GM18505 (cell line): ENCODE measurements around the gene GJD4.

Source experiments
- ATAC-seq: cut with Tn5 transposase; IDR thresholded peaks from one replicate; pipeline ENCODE4 v1.9.1; 2021; ENCODE audit not compliant: unreplicated experiment
- POLR2A ChIP-seq: IDR thresholded peaks from 4 replicates; pipeline ENCODE4 v1.6.1; 2011; ENCODE audit warnings: borderline replicate concordance; ENCODE audit not compliant: insufficient read depth, insufficient read length; ENCODE audit errors: extremely low read depth

GJD4 gene

DNA sequence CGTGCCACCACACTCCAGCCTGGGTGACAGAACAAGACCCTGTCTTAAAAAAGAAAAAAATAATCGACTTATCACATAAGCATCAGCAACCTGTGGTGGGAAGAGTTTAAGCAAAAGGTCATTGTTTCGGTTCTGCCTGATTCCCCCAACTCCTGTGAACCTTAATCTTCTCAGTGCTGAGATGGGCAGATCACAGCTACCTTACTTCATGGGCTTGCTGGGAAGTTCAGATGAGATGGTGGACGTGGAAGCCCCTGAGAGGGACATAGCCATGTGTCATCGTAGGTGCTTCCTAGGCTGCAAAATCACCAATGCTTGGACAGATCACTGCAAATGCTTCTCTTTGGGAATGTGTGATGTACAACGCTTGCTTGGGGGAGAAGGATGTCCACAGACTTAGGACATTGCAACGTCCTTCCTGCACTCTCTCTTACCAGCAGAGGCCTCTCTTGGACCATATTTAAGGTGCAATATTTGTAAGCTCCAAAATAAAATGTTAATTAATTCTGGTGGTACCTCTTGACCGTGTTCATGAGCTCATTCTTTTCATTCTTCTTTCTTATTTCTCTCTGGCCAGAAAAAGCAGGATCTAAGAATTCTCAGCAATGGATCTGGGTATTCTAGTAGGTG is 8.6 kb downstream of the GJD4 start:
- no peak for TF ChIP-seq POLR2A
- no peak for ATAC-seq

GRCh38 chr10:35614312-35614711 is 9.2 kb downstream of the GJD4 start:
- ATAC-seq = no peak
- no peak for TF ChIP-seq POLR2A

DNA sequence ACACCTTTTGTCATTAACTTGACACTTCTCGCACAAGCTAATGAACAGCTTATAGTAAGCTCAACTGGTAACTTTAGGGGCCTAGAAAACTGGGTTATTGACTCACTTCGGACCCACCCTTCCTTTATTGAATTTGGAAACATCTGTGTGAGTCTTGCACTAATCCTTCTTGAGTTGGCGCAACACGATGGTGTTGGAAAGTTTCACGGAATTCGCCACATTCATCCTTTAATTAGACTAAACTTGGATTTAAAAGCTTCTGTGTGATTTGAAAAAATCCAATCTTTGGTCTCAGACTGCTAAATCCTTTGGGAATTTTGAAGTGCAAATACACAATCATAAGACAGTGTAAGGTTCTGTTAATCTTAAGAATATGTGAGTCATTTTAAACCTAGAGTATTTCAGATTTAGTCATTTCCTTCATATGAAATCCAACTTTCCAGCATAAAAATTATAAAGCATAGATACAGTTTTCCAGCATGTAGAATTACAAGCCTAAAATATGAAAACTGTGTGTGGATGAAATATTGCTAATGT is 21.9 kb downstream of the GJD4 start:
- ATAC-seq = no peak
- no peak for TF ChIP-seq POLR2A

DNA sequence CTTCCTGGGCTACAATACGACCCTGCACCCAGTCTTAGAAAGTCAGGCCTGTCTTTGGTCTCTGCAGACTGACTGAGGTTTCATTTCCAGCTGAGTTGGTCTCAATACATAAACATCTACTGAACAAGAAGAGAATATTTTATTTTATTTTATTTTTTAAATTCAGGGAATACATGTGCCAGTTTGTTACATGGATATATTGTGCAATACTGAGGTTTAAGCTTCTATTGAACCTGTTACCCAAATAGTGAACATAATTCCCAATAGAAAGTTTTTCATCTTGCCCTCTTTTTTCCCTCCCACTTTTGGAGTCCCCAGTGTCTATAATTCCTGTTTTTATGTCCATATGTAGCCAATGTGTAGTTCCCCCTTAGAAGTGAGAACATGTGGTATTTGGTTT is 26.3 kb downstream of the GJD4 start:
- ATAC-seq = no peak

DNA sequence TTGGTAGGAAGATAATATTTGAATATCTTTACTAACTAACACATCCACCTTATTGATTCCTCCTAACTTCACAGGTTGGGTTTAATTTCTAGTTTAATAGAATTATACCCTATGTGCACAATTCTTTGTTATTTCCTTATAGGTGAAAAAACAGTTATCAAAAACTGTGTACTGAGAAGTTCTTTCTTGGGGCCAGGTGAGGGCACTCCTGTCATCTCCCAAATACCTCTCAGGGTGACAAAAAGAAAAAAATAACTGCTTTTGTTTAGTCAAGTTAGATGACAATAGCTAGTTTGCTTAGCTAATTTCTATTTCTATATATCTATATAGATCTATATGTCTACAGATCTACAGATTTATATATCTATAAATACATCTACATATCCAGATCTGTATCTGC is 26.9 kb downstream of the GJD4 start:
- ATAC-seq = no peak

More for the DNA sequence above, 26.3 kb downstream of the GJD4 start:
- TF ChIP-seq POLR2A = no peak

GRCh38 chr10:35633006-35633980 is 28.2 kb downstream of the GJD4 start:
- ATAC-seq = no peak
- no peak for TF ChIP-seq POLR2A

More for the DNA sequence above, 26.9 kb downstream of the GJD4 start:
- no peak for TF ChIP-seq POLR2A

- TF ChIP-seq POLR2A = no peak
- ATAC-seq = peak; percentile 53
Measured at GRCh38 chr10:35635576-35635975, 30.4 kb downstream of the GJD4 start.

DNA sequence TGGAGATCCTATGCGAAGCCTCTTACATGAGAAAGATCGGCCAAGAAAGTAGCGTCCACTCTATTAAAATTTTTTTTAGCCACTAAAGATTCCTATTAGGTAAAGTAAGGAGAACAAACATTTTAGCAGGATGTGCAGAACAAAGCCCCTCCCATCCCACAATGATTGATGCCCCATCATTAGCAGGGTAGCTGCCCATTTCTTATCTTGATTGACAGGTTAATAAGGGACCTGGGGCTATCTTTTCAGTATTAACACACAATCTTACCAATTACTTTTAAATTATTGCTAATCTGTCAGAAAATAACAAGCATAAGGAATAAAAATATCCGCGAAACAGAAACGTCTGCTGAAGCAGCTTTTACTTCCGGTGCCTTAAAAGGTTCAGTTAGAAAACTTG is 31.8 kb downstream of the GJD4 start:
- no peak for TF ChIP-seq POLR2A
- no peak for ATAC-seq

DNA sequence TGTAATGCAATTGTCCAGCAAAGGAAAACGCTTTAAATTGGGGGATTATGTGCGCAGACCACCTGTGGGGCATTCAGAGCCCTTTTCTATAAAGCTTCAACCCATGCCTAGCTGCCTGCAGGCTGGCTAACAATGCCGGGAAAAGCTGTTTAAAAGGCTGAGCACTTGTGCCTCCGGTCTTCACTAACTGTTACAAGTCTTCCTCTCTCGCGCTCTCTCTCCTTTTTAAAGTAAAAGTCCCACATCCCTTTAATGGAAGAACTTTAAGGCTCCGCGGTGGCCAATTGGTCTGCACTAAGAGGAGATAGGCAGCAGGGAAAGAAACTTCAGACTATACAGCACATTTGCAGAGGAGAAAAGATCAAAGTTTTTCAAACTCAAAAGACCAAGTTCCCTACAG is 32.3 kb downstream of the GJD4 start:
- no peak for TF ChIP-seq POLR2A
- ATAC-seq = no peak

DNA sequence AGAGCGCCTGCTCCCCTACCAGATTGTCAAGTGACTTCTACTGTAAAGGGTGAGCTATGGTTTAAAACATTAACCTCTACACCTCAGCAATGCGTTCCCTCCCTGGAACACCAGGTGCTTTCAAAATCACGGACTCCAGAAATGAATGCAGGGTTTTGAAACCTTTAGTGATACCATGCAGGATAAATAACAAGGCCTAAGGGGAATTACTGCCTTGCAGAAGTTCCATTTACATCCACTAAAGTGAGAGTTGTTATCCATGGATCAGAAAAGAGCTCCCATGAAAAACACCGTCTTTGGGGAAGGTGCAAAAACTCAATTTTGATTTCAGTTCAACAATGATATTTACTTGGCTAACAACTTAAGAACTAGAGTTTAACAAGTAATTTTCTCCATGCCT is 33.0 kb downstream of the GJD4 start:
- ATAC-seq = no peak

DNA sequence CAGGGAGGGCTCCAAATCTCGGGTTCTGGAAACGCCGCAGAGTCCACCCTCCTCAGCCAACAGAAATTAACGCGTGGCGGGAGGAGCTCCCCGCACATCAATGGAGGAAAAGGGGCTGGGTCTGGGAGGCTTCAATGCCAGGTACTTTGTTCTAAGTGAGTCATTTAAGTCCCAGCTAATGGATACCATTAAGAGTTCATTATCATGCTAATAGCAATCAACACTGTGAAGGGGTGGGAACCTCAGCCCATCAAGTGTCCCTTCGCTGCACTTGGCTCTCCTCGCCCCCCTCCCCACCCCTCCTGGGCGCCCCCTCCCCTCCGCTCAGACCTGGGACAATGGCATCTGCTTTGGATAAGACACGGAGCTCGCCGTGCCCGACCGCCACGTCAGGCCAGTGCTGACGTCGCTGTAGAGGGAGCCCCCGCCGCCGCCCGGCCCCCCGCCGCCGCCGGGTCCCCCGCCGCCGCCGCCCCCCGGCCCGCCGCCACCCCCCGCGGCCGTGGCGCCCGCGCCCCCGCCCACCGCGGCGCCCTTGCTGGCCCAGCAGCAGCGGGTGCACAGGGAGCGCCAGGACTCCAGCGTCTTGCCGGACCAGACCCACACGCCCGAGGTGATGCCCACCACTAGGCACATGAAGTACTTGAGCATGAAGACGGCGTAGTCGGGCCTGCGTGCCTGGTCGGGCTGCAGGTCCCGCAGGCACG is 34.0 kb downstream of the GJD4 start:
- ATAC-seq = no peak
- TF ChIP-seq POLR2A = no peak

More for the DNA sequence above, 33.0 kb downstream of the GJD4 start:
- TF ChIP-seq POLR2A = no peak

DNA sequence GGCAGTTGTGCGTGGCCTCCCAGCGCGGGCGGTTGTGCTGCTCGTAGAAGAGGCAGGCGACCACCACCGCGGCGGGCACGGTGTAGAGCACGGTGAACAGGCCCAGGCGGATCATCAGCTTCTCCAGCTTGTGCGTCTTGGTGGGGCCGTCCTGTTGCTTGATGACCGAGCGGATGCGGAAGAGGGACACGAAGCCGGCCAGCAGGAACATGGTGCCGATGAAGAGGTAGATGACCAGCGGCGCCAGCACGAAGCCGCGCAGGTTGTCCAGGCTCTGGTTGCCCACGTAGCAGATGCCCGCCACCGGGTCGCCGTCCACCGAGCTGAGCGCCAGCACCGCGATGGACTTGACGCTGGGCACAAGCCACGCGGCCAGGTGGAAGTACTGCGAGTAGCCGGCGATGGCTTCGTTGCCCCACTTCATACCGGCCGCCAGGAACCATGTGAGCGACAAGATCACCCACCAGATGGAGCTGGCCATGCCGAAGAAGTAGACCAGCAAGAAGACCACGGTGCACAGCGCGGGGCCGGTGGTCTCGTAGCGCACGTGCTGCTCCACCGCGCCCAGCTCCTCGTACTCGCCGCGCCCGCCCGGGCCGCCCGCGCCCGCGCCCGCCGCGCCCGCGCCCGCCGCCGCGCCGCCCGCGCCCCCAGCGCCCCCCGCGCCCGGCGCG is 34.7 kb downstream of the GJD4 start:
- no peak for ATAC-seq
- TF ChIP-seq POLR2A = no peak

DNA sequence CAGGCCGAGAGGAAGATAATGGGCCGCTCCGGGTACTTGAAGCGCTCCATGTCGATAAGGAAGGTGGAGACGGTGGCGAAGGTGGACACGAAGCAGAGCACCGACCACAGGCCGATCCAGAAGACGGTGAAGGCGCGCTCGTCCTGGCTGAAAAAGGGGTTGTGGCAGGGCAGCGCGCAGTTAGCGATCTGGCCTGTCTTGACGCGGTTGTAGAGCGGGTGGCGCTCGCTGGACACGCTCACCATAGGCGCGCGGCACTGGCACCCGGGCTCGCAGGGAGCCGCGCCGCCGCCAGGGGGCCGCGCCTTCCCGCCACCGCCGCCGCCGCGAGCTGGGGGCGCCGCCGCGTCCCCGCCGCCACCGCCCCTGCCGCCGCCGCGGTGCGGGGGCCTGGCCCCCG is 35.3 kb downstream of the GJD4 start:
- peak; percentile 42 for ATAC-seq
- no peak for TF ChIP-seq POLR2A
